Measurements from ENCODE around the gene PON3. TPM values are rescaled to one million over a fixed set of nuclear protein-coding genes. Genes with fewer than 3 reads are reported as not detected.

PON3 gene
- polyA plus RNA-seq, 1 donor (not counting 4 experiments of a cell fraction or from before 2014, with no cell fraction given) = 0.85 TPM

DNA sequence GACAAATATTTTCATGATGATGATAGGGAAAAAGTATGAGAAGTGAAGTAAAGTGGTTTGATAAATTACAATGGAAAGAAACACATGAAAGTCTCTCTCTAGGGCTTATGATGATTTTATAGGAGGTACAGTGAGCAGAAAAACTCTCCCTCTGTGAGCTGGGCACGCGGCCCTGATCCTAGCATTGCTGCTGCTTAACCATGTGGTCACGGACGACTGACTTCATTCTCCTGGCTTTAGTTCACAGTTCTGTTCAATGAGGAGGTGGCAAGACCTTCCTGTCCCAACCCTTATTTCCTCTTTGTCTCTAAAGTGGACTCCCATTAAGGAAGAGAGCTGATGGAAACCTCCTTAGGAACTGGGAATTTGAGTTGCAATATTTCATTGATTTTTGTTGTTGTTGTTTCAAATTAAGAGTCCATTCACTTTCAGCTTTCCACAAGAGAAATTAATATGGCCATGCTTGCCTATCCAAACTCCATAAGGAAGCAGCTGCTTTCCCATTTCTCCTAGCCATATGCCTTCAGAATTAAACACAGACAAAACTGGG is 8.2 kb upstream of the PON3 start:
- Histone ChIP-seq H3K9me3 (ENCODE audit: control insufficient read depth, low read depth, low read length) (no peaks in the 10 kb centered on the region), H3K36me3 (ENCODE audit: control insufficient read depth in 2 of 2, extremely low read depth in 1 of 2, insufficient read depth in 2 of 2, low read length in 2 of 2) (peaks cover 0 to 5% of the 10 kb centered on the region in 2 experiments), H3K9me1 (ENCODE audit: control insufficient read depth, extremely low read depth, insufficient read depth, low read length) (no peaks in the 10 kb centered on the region), H3K79me2 (ENCODE audit: control insufficient read depth, insufficient read depth, low read length) (no peaks in the 10 kb centered on the region), H4K20me1 (ENCODE audit: control insufficient read depth, extremely low read depth, insufficient read depth, low read length) (no peaks in the 10 kb centered on the region), H3K27ac (ENCODE audit: control insufficient read depth, insufficient read depth, low read length) (no peak overlapping the region), H3K4me2 (ENCODE audit: control insufficient read depth, extremely low read depth, insufficient read depth, low read depth, low read length) (no peak overlapping the region), H2AFZ (ENCODE audit: control insufficient read depth, low read length) (no peak overlapping the region), H3K27me3 (ENCODE audit: control insufficient read depth, extremely low read depth, insufficient read depth, low read length) (no peaks in the 10 kb centered on the region), H3K4me1 (ENCODE audit: control insufficient read depth, extremely low read depth, insufficient read depth, low read length) (no peaks in the 10 kb centered on the region), H3K4me3 (ENCODE audit: control insufficient read depth in 2 of 3, extremely low read depth in 1 of 3, insufficient read depth in 2 of 3, low read depth in 1 of 3, low read length in 3 of 3) (no peak overlapping the region), H3K9ac (ENCODE audit: control insufficient read depth, extremely low read depth, insufficient read depth, low read length) (no peak overlapping the region)
- TF ChIP-seq EZH2 (IDR thresholded peaks at IDR 0.05; ENCODE audit: low read length) = no peak
- TF ChIP-seq, protein P1, sequence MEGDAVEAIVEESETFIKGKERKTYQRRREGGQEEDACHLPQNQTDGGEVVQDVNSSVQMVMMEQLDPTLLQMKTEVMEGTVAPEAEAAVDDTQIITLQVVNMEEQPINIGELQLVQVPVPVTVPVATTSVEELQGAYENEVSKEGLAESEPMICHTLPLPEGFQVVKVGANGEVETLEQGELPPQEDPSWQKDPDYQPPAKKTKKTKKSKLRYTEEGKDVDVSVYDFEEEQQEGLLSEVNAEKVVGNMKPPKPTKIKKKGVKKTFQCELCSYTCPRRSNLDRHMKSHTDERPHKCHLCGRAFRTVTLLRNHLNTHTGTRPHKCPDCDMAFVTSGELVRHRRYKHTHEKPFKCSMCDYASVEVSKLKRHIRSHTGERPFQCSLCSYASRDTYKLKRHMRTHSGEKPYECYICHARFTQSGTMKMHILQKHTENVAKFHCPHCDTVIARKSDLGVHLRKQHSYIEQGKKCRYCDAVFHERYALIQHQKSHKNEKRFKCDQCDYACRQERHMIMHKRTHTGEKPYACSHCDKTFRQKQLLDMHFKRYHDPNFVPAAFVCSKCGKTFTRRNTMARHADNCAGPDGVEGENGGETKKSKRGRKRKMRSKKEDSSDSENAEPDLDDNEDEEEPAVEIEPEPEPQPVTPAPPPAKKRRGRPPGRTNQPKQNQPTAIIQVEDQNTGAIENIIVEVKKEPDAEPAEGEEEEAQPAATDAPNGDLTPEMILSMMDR (optimal IDR thresholded peaks at IDR 0.05 in 1 of 3, IDR thresholded peaks at IDR 0.05 in 1 of 3, conservative IDR thresholded peaks at IDR 0.05 in 1 of 3; ENCODE audit: extremely low read depth in 1 of 3, insufficient read depth in 2 of 3, low read length in 3 of 3) = no peak
- dilution Hi-C loops (cut with MboI; ENCODE audit: extremely low pct_ligation_motif_present, low sequenced_read_pairs) = no loop called here
- no peak for DNase-seq (ENCODE audit: low read depth, low spot score)
- FAIRE-seq = no peak

DNA sequence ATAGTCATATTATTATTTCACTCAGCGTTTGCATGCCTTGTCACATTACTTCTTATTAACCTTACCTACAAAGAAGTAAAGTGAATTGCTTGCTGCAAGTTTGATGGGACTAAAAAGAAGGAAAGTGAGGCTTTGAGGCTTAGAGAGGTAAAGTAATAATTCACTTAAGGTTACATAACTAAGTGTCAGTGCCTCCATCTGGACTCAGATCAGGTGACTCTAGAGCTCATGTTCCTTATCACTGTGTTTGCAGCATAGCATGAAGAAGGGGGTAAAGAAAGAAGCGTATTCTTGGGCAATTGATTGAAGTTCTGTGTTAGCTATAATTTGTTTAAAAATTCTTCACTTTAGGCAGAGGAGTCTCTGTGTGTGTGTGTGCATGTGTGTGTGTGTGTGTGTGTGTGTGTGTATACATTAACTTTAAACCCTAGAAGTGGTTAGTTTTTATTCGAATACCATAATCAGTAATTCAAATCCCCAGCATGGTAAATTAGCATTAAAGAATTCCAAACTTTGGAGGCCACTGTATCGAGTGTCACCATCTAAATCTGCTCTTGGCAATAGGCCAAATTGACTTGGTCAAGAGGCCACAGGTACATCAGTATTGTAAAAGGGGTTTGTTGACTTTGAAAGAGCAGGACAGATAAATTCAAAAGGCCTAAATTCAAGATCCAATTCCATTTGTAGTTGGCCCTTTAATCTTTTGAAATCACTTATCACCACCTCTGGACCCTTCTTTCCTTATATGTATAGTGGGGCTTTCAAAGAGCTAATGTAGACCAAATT is 2.2 kb upstream of the PON3 start:
- no peak overlapping the region for H3K4me3 ChIP-seq (ENCODE audit: control insufficient read depth in 2 of 3, extremely low read depth in 1 of 3, insufficient read depth in 2 of 3, low read depth in 1 of 3, low read length in 3 of 3)
- no peaks in the 10 kb centered on the region for H3K9me3 ChIP-seq (ENCODE audit: control insufficient read depth, low read depth, low read length)
- H2AFZ ChIP-seq (ENCODE audit: control insufficient read depth, low read length) = no peak overlapping the region
- H3K9me1 ChIP-seq (ENCODE audit: control insufficient read depth, extremely low read depth, insufficient read depth, low read length) = no peaks in the 10 kb centered on the region
- TF ChIP-seq EZH2 (IDR thresholded peaks at IDR 0.05; ENCODE audit: low read length) = no peak
- TF ChIP-seq, protein P1 (optimal IDR thresholded peaks at IDR 0.05 in 1 of 3, IDR thresholded peaks at IDR 0.05 in 1 of 3, conservative IDR thresholded peaks at IDR 0.05 in 1 of 3; ENCODE audit: extremely low read depth in 1 of 3, insufficient read depth in 2 of 3, low read length in 3 of 3) = no peak
- no peaks in the 10 kb centered on the region for H3K79me2 ChIP-seq (ENCODE audit: control insufficient read depth, insufficient read depth, low read length)
- no peaks in the 10 kb centered on the region for H4K20me1 ChIP-seq (ENCODE audit: control insufficient read depth, extremely low read depth, insufficient read depth, low read length)
- H3K4me2 ChIP-seq (ENCODE audit: control insufficient read depth, extremely low read depth, insufficient read depth, low read depth, low read length) = no peak overlapping the region
- H3K4me1 ChIP-seq (ENCODE audit: control insufficient read depth, extremely low read depth, insufficient read depth, low read length) = peaks cover 7% of the 10 kb centered on the region
- no peak for DNase-seq (ENCODE audit: low read depth, low spot score)
- dilution Hi-C loops (cut with MboI; ENCODE audit: extremely low pct_ligation_motif_present, low sequenced_read_pairs) = no loop called here
- H3K27me3 ChIP-seq (ENCODE audit: control insufficient read depth, extremely low read depth, insufficient read depth, low read length) = no peaks in the 10 kb centered on the region
- no peak overlapping the region for H3K9ac ChIP-seq (ENCODE audit: control insufficient read depth, extremely low read depth, insufficient read depth, low read length)
- no peak overlapping the region for H3K27ac ChIP-seq (ENCODE audit: control insufficient read depth, insufficient read depth, low read length)
- peaks cover 0 to 1% of the 10 kb centered on the region in 2 experiments for H3K36me3 ChIP-seq (ENCODE audit: control insufficient read depth in 2 of 2, extremely low read depth in 1 of 2, insufficient read depth in 2 of 2, low read length in 2 of 2)
- FAIRE-seq = no peak
